ENCODE data around the gene HNRNPH1. TPM values are rescaled to one million over a fixed set of nuclear protein-coding genes. Genes with fewer than 3 reads are reported as not detected.

HNRNPH1 gene
- total RNA-seq, 4 donors from 2014 or later: 250 to 604 (median 331) TPM

DNA sequence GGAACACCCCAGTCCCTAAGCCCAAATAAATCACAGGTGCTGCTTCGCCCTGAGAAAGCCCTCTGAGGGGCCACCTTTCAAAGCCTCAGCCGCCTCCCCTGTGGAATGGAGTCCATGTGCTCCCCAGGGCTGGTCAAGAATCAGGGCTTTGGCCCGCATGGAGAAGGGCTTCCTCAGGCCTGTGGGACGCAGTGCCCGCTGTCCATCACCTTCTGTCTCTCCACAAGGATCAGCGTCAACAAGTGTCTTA lies 16.6 kb downstream of the HNRNPH1 start:
- Histone ChIP-seq H3K9me3 (no peaks in the 10 kb centered on the region), H3K4me3 (no peak overlapping the region), H3K4me1 (peaks cover 0 to 84% (median 24%) of the 10 kb centered on the region in 3 donors), H3K27me3 (no peaks in the 10 kb centered on the region), H3K27ac (peak overlapping the region in 3 of 4 donors; percentile 76 to 78 (median 77)), H3K36me3 (peaks cover 0 to 91% of the 10 kb centered on the region in 2 donors)
- TF ChIP-seq, protein P1, sequence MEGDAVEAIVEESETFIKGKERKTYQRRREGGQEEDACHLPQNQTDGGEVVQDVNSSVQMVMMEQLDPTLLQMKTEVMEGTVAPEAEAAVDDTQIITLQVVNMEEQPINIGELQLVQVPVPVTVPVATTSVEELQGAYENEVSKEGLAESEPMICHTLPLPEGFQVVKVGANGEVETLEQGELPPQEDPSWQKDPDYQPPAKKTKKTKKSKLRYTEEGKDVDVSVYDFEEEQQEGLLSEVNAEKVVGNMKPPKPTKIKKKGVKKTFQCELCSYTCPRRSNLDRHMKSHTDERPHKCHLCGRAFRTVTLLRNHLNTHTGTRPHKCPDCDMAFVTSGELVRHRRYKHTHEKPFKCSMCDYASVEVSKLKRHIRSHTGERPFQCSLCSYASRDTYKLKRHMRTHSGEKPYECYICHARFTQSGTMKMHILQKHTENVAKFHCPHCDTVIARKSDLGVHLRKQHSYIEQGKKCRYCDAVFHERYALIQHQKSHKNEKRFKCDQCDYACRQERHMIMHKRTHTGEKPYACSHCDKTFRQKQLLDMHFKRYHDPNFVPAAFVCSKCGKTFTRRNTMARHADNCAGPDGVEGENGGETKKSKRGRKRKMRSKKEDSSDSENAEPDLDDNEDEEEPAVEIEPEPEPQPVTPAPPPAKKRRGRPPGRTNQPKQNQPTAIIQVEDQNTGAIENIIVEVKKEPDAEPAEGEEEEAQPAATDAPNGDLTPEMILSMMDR (IDR thresholded peaks at IDR 0.05): no peak
- TF ChIP-seq POLR2A (IDR thresholded peaks at IDR 0.05) (no peak), POLR2AphosphoS5 (IDR thresholded peaks at IDR 0.05) (no peak), EP300 (IDR thresholded peaks at IDR 0.05) (no peak)
- ATAC-seq: no peak
- 90% methylated on average over 2 of the region's 6 CpGs; no CpG with 5 or more reads in 1 of the 2 donors for WGBS, 2 donors (ENCODE audit: low coverage in 1 of 2)

DNA sequence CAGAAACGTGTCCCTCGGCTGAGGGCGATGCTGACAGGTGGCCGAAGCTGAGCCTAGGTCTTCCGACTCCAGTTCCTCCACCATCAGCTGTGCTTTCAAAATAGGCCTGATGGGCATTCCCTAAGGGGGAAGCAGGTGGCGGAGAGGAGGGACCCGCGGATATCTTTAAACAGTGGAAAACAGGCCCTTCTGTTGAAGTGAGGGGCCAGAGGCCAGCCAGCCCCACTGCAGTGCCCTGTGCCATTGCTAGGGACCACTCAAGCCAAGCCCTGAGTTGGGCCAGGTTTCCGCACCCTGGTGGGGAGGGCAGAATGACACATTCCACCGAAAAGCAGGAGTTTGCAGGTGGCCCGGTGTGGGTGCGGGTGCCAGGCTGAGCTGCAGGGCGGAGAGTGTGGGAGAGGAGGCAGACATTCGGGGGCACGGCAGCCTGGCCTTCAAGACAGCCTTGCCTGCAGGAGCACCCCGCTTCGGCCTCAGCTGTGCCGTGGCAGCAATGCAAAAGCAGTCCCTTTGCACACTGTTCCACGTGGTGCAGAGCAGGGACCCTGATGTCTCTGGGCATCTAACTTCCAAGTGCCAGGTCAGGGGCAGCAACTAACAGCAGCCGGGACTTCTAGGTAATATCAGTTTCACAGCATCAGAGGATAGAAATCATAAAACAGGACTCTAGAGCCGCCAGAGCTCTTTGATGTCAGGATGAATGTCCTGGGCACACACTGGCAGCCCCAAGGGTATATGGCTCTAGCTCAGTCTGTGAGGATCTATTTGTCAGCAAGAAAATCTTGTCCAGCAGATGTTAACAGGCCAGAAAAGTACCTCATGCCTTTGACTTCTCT lies 17.2 kb downstream of the HNRNPH1 start:
- Histone ChIP-seq H3K27me3 (no peaks in the 10 kb centered on the region), H3K36me3 (peaks cover 0 to 91% of the 10 kb centered on the region in 2 donors), H3K27ac (peak overlapping the region; percentile 11 to 78 (median 76)), H3K4me3 (no peak overlapping the region), H3K4me1 (peaks cover 0 to 78% (median 20%) of the 10 kb centered on the region in 3 donors), H3K9me3 (no peaks in the 10 kb centered on the region)
- no peak for TF ChIP-seq POLR2AphosphoS5 (IDR thresholded peaks at IDR 0.05)
- ATAC-seq: no peak
- WGBS, 2 donors (ENCODE audit: low coverage in 1 of 2): 60 to 64% methylated on average over 3 to 4 of the region's 21 CpGs

DNA sequence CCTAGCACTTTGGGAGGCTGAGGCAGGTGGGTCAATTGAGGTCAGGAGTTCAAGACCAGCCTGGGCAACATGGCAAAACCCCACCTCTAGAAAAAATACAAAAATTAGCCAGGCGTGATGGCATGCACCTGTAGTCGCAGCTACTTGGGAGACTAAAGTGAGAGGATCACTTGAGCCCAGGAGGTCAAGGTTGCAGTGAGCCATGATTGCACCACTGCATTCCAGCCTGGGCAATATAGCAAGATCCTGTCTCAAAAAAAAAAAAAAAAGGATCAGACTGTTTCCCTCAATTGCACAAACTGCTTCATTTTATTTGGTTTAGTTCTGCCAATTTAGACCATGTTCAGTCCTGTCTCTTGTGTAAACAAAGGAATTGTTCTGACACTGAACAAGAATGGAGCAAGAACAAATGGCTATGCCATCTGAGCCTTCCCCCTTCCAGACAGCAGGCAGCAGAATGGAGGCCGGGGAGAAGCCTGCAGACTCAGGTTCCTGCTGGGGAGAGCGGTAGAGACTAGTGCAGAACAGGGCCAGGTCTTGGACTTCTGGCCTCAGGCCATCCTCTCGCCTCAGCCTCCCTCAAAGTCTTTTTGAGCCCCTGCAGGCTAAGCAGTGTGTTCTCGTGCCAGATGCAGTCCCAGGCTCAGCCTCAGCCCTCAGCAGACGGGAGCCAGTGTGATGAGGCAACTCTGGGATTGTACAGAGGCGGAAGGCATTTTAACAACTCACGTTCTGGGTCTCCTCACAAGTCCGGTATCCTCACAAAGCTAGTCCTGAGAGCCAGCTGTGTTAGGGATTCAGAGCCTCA lies 18.2 kb downstream of the HNRNPH1 start:
- Histone ChIP-seq H3K4me3 (no peak overlapping the region), H3K4me1 (peaks cover 0 to 68% (median 13%) of the 10 kb centered on the region in 3 donors), H3K36me3 (peaks cover 0 to 89% of the 10 kb centered on the region in 2 donors), H3K27ac (peak overlapping the region in 3 of 4 donors; percentile 76 to 78 (median 77)), H3K9me3 (no peaks in the 10 kb centered on the region), H3K27me3 (no peaks in the 10 kb centered on the region)
- WGBS, 2 donors (ENCODE audit: low coverage in 1 of 2): 0 to 39% methylated on average over 1 to 10 of the region's 10 CpGs
- TF ChIP-seq EP300 (IDR thresholded peaks at IDR 0.05) (no peak), POLR2AphosphoS5 (IDR thresholded peaks at IDR 0.05) (peak; percentile 17), POLR2A (IDR thresholded peaks at IDR 0.05) (no peak)
- TF ChIP-seq, protein P1 (IDR thresholded peaks at IDR 0.05): peak in 2 of 4 experiments; percentile 6 to 12
- peak; percentile 67 for ATAC-seq

DNA sequence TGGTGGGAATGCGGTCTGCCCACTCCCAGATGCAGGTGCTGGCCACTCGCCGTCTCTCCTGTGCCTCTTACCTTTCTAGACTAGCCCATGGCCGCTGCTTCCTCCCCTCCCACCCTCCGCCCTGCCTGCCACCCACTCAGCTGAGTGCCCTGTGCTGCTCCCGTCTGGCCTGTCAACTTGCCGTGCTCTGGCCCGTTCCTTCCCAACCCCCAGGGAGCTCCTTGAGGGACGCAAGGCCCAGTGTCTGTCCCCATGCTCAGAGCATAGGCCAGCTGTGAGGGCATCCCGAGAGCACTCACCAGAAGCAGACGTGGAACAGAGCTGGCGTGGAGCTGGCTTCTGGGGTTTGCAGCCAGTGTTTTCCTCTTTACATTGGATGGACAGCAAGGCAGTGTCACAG lies 20.2 kb downstream of the HNRNPH1 start:
- Histone ChIP-seq H3K36me3 (peaks cover 0 to 89% of the 10 kb centered on the region in 2 donors), H3K4me3 (no peak overlapping the region), H3K27ac (peak overlapping the region in 2 of 4 donors; percentile 19 to 78), H3K27me3 (no peaks in the 10 kb centered on the region), H3K4me1 (peaks cover 0 to 50% (median 3%) of the 10 kb centered on the region in 3 donors), H3K9me3 (no peaks in the 10 kb centered on the region)
- 94 to 100% methylated on average over 3 to 4 of the region's 12 CpGs for WGBS, 2 donors (ENCODE audit: low coverage in 1 of 2)
- ATAC-seq: no peak
- TF ChIP-seq POLR2A (IDR thresholded peaks at IDR 0.05): no peak
- TF ChIP-seq, protein P1 (IDR thresholded peaks at IDR 0.05): no peak
- no peak for TF ChIP-seq POLR2AphosphoS5 (IDR thresholded peaks at IDR 0.05)
- no peak for TF ChIP-seq EP300 (IDR thresholded peaks at IDR 0.05)

DNA sequence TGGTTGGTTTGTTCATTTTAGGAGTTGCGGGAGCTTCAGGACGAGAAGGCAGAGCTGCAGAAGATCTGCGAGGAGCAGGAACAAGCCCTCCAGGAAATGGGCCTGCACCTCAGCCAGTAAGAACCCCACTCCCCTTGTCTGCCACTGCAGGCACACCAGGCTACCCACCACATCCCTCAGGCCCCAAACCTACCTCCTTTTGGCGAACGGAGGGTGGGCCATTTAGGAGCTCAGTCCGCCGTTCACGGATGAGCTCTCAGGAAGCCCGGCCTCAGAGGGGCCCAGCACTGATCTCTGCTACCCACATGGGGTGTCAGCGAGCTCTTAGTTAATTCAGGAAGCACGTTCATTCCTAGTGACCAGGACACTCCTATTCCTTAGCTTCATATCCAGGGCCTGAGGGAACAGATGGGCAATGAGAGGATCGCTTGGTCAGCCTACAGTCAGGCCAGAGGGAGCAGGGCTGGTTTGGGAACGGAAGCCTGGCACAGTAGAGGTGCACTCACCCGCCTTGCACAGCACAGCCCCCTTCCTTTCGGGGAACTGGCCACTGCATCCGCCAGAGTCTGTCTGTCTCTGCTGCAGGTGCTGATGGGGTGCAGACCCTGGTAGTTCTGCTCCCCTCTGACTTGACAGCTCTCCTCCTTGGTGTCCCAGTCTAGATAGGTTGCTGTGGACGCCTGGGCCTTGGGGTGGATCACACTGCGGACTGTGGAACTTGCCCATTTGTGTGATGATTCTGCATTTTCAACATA lies 21.4 kb downstream of the HNRNPH1 start:
- Histone ChIP-seq H3K27me3 (no peaks in the 10 kb centered on the region), H3K4me3 (no peak overlapping the region), H3K36me3 (peaks cover 0 to 89% of the 10 kb centered on the region in 2 donors), H3K4me1 (peaks cover 0 to 37% (median 3%) of the 10 kb centered on the region in 3 donors), H3K9me3 (no peaks in the 10 kb centered on the region), H3K27ac (no peak overlapping the region)
- TF ChIP-seq, protein P1 (IDR thresholded peaks at IDR 0.05): no peak
- ATAC-seq: no peak
- WGBS, 2 donors (ENCODE audit: low coverage in 1 of 2): 74 to 94% methylated on average over 3 of the region's 18 CpGs
